HG03439 (cell line): ENCODE measurements around the gene PRR12.

Experiments
- ATAC-seq: cut with Tn5 transposase; IDR thresholded peaks from one replicate; pipeline ENCODE4 v1.9.1; 2021; ENCODE audit warnings: mild to moderate bottlenecking, moderate library complexity; ENCODE audit not compliant: unreplicated experiment

PRR12 gene

GRCh38 chr19:49662011-49662410, 71.0 kb downstream of the PRR12 start:
- no peak for ATAC-seq

- no peak for ATAC-seq
Measured at GRCh38 chr19:49663224-49663623, 72.2 kb downstream of the PRR12 start.

- peak; percentile 32 for ATAC-seq
Measured at GRCh38 chr19:49664171-49665035, 73.4 kb downstream of the PRR12 start.

GRCh38 chr19:49665036-49665350, 74.0 kb downstream of the PRR12 start:
- no peak for ATAC-seq

- ATAC-seq, result peak; percentile 78
Measured at GRCh38 chr19:49665351-49666119, 74.6 kb downstream of the PRR12 start, which contains the start of the genes BCL2L12 and IRF3. Gene BCL2L12, plus strand, starts transcription at chr19:49665933. Its CDS starts 760 bp downstream, at chr19:49666693. Gene IRF3, minus strand, starts transcription at chr19:49665857. Its CDS starts 1,019 bp downstream, at chr19:49664838.

- no peak for ATAC-seq
Measured at GRCh38 chr19:49666120-49666444, 75.1 kb downstream of the PRR12 start.

- no peak for ATAC-seq
Measured at GRCh38 chr19:49667473-49667872, 76.5 kb downstream of the PRR12 start.

GRCh38 chr19:49669516-49669915, 78.5 kb downstream of the PRR12 start:
- ATAC-seq, result no peak

GRCh38 chr19:49672131-49672919, 81.3 kb downstream of the PRR12 start:
- no peak for ATAC-seq
